ENCODE measurements around the gene MYMX.

MYMX gene

DNA sequence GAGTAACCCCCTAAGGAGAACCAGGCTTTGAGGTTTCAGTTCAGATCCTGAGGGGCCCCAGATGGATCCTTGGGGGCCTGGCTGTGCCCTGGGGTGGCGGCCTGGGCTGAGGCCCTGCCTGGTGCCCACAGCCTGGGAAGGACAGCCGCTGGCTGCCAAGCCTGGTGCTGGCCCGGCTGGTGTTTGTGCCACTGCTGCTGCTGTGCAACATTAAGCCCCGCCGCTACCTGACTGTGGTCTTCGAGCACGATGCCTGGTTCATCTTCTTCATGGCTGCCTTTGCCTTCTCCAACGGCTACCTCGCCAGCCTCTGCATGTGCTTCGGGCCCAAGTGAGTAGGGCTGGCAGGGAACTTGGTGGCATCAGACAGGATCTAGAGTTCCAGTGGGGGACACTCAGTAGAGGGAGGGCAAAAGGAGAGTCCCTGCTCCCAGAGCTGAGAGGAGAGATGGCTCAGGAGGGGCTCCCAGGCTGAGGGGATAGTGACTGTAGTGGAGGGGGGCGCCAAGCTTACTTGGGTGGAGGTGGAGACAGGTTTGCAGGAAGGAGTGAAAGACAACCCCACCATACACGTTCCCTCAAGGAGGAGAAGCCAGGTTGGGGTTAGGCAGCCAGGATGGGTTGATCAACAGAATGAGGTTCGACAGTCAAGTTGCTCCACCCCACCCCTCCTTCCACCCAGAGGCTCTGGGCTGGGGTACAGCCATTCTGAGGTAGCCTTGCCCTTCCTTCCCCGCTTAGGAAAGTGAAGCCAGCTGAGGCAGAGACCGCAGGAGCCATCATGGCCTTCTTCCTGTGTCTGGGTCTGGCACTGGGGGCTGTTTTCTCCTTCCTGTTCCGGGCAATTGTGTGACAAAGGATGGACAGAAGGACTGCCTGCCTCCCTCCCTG is 16.2 kb downstream of the MYMX start:
- no peak for DNase-seq (ENCODE audit: low spot score)

DNA sequence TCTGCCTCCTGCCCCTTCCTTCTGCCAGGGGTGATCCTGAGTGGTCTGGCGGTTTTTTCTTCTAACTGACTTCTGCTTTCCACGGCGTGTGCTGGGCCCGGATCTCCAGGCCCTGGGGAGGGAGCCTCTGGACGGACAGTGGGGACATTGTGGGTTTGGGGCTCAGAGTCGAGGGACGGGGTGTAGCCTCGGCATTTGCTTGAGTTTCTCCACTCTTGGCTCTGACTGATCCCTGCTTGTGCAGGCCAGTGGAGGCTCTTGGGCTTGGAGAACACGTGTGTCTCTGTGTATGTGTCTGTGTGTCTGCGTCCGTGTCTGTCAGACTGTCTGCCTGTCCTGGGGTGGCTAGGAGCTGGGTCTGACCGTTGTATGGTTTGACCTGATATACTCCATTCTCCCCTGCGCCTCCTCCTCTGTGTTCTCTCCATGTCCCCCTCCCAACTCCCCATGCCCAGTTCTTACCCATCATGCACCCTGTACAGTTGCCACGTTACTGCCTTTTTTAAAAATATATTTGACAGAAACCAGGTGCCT is 16.9 kb downstream of the MYMX start:
- DNase-seq (ENCODE audit: low spot score) = no peak

DNA sequence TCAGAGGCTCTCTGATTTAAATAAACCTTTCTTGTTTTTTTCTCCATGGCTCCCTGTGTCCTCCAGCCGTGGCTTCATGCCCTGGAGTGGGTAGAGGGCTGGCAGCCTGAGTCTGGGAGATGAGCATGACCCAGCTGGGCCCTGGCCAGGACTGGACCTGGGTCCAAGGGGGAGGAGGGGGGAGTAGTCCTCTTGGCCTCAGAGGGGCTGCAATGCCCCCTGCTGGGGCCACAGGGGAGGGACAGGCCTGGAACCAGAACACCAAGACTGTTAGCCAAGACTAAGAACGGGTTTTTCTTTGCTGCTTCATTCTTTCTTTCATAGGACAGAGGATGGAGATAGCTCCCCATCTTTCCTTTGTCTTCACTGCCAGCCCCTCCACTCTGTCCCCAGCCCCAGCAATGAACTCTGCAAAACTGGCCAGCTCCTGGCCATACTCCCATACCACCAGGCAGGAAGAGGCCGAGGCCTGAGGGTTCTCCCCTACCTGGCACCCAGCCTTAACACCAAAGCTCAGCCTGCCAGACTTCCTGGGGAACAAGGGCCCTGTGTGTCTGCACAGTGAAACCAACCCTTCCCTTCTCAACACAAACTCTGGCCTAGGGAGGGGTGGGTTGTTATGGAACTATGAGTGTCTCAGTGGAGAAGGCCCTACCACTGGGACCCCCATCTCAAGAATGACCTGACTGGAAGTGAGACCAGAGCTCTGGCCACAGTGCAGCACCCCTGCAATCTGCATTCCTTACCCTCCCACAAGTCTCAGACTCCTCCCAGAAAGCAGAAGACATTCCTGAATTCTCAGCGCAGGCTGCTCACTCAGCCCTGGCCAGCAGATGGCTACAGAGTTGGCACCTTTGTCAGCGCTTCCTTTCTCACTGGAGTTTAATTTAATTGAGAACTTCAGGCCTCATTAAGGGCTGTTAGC is 17.6 kb downstream of the MYMX start:
- no peak for DNase-seq (ENCODE audit: low spot score)

DNA sequence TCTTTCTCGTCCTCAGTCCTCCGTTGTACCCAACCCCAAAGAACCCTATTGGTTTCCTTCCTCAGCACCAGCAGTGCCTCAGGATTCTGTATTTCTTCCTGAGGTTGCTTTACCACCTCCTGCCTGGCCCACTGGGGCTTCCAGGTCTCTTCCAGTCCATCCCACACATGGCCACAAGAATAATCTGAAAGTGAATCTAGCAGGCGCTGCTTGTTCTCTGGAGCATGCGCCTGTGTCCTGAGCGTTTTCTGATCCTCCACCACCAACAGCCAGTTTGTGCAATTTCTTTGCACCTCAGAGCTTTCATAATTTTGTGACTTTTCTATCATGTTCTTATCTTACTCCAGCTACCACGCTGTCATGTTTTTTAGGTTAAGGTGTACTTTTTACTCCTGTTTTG is 18.5 kb downstream of the MYMX start:
- no peak for DNase-seq (ENCODE audit: low spot score)

DNA sequence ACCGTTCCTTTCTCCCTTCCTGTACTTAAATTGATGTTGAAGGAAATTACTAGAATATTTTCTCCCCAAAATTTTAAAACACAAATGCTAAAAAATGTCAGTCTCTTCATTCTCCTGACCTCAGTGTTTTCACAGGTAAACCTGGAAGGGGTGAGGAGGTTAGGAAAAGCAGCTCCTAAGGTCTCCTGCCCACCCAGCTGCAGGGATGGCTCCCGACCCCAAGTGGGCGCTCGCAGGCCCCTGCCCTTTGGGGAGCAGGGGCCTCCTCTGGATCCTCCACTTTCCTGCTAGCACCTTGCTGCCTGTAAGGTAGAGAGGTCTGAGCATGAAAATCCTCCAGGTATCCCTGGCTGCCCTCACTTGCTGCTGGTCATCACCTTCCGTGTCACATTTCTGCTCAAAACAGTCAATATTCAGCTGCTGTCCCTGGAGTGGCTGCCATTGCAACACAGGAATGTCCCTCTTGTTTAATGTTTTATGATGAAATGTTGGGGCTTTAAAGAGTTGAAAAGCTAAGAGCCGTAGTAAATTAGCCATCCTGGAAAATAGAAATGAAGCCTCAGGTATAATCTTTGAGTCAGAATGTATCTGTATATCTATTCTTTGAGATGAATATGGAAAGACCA is 19.3 kb downstream of the MYMX start:
- DNase-seq (ENCODE audit: low spot score) = no peak

DNA sequence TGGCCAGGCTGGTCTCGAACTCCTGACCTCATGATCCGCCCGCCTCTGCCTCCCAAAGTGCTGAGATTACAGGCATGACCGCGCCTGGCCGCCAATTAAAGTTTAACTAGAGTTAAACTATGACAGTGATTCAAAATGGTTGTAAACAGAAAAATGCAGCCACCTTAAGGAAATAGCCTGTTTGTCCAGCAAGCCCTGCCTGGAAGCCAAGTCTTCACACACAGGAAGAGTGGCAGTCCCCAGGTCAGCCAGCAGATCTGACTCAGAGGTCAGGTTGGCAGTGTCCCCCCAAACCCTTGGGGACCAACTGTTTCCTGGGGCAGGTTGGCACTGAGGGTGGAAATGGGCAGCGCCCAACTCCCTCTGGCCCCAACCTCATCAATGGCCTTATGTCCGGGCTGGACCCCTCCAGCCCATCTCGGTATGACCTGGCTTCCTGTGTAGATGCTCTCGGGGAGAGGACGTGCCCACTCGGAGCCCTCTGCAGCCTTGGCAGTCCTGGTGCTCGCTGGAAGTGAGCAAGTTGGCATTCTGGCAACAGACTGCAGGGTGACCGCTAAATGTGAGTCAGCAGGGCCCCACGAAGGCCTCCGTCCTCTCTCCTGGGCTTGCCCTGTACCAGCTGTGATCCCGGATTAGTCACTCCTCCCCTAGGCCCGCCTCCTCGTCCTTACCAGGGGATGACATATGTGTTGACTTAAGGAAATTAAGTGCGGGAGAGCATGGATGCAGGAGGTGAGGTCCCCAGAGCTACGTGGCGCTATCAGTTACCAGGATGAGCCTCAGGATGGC is 20.5 kb downstream of the MYMX start:
- DNase-seq (ENCODE audit: low spot score) = peak; percentile 97

DNA sequence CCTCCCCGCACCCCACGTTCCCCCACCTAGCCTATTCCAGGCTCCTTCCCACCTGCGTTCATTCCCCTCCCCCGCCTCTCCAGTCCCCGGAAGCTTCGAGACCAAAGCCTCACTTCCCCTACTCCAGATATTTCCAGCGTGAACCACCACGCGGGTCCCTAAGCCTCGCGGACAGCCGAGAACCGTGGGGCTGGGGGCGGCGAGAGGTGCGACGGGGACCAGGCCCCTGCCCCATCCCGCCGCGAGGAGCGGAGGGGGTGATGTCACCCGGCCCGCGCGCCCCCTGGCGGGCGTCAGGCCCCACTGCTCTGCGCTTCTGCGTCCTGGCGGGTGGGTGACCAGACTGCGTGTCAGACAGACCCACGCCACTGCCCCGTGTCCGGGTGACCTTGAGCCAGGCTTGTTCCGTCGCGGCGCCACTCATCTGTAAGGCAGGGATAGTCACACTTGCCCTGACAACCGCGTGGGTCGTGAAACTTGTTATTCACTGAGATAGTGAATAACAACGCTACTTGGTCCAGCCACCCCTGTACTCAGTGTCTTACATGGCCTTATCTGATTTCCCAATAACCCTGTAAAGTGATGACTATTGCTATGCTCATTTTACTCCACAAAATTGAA is 21.2 kb downstream of the MYMX start:
- no peak for DNase-seq (ENCODE audit: low spot score)

DNA sequence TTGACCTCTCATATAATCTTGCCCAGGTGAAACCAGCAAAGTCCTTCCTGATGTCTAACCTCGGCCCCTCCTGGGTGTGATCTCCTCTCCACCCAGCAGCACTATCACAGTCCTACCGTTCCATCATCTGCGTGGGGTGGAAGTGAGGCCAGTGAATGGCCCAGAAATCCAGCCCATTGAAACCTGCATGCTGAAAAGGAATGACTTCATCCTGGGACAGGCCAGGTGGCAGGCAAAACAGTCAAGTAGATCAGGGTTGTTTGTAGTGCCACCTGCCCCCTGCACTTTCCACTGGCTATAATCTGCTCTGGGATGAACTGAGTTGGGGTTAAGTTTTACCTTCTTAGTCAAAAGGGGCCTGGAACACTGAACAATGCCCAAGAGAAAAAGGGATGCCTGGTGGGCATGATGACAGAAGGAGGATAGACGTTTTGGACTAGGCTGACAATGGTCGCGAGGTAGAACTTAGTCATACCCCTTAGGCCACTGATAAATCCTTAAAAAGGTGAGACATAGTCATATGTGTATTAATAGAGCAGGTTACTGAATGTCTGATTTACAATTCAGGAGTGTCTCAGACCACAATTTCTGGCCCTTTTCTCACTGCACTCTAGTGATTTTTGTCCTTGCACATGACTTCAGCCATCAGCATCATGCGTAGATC is 22.1 kb downstream of the MYMX start:
- no peak for DNase-seq (ENCODE audit: low spot score)

DNA sequence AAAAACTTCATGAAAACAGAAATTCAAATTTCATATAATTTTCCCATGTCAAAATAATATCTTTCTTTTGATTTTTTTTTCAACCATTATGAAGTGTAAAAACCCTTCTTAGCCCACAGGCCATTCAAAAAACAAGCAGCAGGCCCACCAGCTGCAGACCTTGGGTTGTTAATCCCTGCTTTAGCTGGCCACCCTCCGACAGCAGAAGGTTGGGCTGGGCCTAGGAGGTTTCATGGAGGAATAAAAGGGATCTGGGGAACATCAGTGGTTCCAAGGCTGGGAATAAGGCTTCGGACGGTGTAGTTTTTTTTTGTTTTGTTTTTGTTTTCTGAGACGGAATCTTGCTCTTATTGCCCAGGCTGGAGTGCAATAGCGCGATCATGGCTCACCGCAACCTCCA is 26.6 kb downstream of the MYMX start:
- no peak for DNase-seq (ENCODE audit: low spot score)

DNA sequence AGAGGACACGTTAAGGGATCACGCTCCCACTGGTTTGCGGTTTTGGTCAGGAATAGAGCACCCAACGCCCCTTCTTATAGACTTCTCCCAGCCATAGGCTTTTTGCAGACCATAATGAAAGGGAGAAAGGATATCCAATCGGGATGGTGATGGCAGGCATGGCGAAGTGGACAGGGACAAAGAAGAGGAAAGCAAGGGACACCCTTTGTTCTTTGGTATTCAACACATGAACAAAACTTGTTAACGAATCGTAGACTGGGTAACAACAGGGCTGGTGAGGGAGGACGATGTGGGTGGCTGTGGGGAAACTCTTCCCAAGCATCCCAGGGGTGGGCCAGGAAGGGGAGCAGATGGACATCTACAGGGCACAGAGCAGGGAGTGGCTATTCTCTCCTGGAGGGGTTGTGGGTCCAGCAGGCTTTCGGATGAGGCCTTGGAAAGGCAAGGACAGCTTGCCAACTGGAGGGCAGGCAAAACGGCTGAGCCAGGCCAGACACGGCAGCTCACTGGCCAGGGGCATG is 28.7 kb downstream of the MYMX start:
- DNase-seq (ENCODE audit: low spot score) = no peak

DNA sequence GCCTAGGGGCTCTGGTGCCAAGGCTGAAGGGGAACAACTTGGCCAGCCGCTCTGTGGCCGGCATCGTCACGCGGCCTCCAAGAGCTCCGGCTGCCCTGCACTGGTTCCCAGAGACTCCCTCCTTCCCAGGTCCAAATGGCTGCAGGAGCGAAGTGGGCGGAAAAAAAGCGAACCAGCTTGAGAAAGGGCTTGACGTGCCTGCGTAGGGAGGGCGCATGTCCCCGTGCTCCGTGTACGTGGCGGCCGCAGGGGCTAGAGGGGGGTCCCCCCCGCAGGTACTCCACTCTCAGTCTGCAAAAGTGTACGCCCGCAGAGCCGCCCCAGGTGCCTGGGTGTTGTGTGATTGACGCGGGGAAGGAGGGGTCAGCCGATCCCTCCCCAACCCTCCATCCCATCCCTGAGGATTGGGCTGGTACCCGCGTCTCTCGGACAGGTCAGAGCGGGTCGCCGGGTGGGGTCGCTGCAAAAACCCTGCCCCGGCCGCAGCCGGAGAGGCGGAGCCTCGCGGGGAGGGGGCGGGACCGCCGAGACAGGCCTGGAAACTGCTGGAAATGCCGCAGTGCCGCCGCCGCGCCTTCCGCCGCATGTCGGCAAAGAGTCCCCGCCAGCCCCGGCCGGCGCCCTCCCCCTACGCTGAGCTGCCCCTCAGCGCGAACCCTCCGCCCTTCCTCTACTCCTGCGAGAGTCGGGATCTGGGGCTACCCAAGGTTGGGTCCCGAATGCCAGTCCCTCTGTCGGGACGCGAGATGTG is 29.4 kb downstream of the MYMX start:
- DNase-seq (ENCODE audit: low spot score) = peak; percentile 70

DNA sequence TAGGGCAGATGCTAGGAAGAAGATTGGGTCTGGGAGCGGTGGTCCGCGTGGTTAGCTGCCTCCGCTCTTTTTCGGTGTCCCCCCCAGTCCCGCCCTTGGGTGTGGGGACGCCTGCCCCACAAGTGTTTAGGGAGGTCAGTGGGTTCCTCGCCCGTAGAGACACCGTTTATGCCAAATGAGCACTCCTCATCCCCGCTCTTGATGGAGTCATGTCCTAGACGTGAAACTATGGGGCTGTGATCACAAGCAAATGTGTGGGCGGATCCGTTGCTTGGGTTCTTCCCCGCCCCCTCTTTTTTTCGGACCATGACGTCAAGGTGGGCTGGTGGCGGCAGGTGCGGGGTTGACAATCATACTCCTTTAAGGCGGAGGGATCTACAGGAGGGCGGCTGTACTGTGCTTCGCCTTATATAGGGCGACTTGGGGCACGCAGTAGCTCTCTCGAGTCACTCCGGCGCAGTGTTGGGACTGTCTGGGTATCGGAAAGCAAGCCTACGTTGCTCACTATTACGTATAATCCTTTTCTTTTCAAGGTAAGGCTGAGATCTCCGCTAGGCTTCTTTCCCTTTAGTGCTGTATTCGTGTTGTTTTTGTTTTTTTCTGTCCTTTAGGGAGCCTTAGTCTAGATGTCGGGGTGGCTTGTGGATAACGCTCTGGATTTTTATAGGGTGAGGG is 30.1 kb downstream of the MYMX start, which contains the start of gene HSP90AB1:
Gene HSP90AB1, plus strand, starts transcription at position 439 of the 675 bp plus-strand sequence. CDS start 1,529 bp downstream, outside the sequence.
- DNase-seq (ENCODE audit: low spot score) = peak; percentile 98

DNA sequence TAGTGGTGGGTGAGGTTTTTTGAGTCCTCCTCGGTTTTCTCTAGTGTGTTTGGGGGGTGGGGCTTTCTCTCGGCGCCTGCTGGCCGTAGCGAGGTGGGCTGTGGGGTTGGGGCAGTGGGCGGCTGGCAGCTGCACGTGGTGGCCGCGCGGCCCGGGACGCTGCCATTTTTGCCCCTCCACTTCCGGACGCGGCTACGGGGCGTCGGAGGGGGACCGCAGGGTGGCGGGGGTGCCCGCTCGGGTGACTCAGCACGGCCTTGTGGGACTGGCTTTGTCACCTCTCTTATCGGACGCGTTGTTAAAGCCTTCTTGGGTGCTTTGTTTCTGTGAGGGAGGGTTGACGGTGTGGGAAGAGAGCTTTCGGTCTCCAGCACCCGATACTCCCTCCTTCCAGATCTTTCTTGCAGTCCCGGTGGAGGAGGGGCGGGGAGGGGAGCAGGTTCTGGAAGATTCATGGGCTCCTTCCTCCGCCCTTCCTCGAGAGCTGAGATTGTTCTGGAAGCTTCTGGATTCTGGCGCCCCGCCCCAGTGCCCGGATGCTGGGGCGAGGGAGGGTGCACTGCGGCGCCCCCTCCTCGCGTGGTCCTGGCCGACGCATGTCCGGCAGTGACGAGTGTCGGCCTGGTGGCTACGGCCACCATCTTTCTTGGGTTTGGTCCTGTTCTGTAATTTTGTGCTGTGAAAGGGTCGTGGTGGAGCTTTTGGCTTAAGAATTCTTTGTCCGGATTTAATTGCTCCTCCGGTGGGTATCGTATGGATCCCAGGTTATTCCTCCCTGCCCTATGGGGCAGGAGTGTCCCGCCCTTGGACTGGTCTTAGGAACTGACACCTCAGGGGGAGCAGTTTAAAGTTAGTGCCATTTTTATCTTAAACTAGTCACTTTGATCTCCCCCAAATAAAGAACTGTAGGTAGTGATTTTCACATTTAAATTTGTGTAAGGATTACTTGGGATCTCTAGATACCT is 30.9 kb downstream of the MYMX start:
- DNase-seq (ENCODE audit: low spot score) = peak; percentile 44

DNA sequence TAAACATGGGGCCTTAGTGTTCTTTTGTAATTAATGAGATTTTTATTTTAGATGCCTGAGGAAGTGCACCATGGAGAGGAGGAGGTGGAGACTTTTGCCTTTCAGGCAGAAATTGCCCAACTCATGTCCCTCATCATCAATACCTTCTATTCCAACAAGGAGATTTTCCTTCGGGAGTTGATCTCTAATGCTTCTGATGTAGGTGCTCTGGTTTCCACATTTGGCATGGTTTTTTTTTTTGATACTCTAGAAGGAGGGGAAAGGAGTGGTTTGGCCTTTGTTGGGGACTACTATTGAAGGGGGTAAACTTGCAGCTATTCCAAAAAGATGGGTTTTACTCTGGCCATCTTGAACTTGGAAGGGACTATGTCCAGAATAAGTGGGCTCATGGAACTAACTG is 31.9 kb downstream of the MYMX start:
- no peak for DNase-seq (ENCODE audit: low spot score)

DNA sequence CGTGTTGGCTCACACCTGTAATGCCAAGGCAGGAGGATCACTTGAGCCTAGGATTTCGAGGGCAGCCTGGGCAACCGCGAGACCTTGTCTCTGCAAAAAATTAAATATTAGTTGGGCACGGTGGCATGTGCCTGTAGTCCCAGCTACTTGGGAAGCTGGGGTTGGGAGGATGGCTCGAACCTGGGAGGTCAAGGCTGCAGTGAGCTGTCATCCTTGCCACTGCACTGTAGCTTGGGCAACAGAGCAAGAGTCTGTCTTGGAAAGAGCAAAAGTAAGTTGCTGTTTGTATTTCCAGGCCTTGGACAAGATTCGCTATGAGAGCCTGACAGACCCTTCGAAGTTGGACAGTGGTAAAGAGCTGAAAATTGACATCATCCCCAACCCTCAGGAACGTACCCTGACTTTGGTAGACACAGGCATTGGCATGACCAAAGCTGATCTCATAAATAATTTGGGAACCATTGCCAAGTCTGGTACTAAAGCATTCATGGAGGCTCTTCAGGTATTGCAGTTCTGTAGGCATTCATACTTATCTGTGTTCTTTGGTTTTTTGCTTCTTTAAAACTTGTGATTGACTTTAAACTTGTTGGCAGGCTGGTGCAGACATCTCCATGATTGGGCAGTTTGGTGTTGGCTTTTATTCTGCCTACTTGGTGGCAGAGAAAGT is 32.5 kb downstream of the MYMX start:
- DNase-seq (ENCODE audit: low spot score) = no peak

DNA sequence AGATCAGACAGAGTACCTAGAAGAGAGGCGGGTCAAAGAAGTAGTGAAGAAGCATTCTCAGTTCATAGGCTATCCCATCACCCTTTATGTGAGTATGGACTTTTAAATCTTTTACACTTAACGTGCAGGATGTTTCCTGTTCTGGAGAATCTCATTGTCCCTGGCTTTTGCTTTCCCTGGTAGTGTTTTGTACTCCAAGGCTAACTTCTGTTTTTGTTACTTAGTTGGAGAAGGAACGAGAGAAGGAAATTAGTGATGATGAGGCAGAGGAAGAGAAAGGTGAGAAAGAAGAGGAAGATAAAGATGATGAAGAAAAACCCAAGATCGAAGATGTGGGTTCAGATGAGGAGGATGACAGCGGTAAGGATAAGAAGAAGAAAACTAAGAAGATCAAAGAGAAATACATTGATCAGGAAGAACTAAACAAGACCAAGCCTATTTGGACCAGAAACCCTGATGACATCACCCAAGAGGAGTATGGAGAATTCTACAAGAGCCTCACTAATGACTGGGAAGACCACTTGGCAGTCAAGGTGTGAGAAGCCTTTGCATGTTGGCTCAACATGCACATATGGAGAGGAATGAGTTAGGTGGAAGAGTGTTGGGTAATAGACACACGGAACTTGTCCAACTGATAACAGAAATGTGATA is 33.5 kb downstream of the MYMX start:
- no peak for DNase-seq (ENCODE audit: low spot score)
